Testis (tissue), 2 donors: ENCODE data around the gene CYP2F1.
"Not testable (repeated sequence)": the region's sequence is repeated elsewhere in the genome, so short reads cannot be mapped to it uniquely, and the experiment has no call there.

Source experiments
- POLR2A ChIP-seq: fragments of 450-650 bp; IDR thresholded peaks from one replicate; pipeline ENCODE4 v1.6.1; 2017; ENCODE audit warnings: antibody characterized with exemption, mild to moderate bottlenecking, moderate library complexity
- TF ChIP-seq, protein P1 (sequence below), 3 experiments: fragments of 450-650 bp in 2 of 3; fragments of 200-600 bp in 1 of 3; sonication (generic) in 1 of 3; IDR thresholded peaks; one replicate each; pipeline ENCODE4 v1.5.1; 2016 to 2019; ENCODE audit warnings: antibody characterized with exemption in 3 of 3, mild to moderate bottlenecking in 2 of 3, moderate library complexity in 1 of 3

DNA sequence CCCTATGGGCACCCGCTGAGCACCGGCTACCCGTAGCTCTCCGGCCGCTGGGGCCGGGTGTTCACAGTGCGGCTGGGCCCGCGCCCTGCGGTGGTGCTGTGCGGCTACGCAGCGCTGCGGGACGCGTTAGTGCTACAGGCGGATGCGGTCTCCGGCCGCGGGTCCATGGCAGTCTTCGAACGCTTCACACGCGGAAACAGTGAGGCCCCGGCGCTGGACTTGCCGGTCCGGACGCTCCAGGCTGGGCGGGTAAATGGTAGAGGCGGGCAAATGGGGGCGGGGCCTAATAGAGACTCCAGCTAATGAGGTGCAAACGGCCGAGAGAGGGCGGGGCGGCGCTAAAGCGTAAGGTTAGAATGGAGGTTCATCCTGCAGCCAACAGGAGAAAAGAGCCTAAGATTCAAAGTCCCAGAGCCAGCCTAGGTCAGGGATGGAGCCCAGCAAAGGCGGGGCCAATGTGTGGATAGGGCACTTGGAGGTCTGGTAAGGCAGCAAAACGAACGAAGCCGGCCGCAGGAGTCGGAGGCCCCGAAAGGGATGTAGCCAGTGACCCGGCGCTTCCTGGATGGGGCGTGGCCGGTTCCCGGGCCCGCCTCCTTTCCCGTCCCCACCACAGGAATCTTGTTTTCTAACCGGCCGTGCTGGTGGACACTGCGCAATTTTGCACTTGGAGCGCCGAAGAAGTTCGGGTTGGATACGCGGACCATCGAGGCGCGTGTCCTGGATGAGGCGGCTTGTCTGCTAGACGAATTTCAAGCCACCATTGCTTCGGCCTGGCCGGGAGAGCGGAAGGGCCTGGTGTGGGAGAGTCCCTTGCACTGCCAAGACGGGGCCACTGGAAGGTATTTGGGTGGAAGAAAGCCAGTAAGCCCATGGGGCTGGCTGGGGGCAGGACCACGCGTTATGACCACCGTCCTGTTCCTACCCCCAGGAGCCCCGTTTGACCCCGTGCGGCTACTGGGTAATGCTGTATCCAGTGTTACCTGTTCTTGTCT is 21.5 kb downstream of the CYP2F1 start:
- TF ChIP-seq, protein P1, sequence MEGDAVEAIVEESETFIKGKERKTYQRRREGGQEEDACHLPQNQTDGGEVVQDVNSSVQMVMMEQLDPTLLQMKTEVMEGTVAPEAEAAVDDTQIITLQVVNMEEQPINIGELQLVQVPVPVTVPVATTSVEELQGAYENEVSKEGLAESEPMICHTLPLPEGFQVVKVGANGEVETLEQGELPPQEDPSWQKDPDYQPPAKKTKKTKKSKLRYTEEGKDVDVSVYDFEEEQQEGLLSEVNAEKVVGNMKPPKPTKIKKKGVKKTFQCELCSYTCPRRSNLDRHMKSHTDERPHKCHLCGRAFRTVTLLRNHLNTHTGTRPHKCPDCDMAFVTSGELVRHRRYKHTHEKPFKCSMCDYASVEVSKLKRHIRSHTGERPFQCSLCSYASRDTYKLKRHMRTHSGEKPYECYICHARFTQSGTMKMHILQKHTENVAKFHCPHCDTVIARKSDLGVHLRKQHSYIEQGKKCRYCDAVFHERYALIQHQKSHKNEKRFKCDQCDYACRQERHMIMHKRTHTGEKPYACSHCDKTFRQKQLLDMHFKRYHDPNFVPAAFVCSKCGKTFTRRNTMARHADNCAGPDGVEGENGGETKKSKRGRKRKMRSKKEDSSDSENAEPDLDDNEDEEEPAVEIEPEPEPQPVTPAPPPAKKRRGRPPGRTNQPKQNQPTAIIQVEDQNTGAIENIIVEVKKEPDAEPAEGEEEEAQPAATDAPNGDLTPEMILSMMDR (IDR thresholded peaks at IDR 0.05): not testable (repeated sequence)
- not testable (repeated sequence) for TF ChIP-seq POLR2A
